Measurements from ENCODE around the gene TRPC4.

DNA sequence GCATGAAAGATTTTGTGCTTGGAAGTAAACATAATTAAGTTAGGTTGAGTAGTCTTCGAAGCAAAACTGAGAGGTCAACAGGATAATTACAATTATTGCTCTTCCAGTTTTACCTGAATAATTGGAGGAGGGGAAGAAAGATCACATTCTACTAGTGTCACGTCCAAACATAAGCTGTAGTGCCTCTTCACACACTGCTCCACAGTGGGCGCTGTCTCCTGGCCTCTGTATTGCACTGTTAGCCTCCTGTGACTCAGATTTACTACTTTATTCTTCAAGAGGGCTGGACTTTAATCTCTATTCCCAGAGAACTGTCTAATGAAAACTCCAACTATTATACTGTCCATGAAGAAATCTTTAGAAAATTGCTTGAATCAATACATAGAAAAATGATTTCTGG is 62.9 kb downstream of the TRPC4 start:
- TF ChIP-seq, protein P1, sequence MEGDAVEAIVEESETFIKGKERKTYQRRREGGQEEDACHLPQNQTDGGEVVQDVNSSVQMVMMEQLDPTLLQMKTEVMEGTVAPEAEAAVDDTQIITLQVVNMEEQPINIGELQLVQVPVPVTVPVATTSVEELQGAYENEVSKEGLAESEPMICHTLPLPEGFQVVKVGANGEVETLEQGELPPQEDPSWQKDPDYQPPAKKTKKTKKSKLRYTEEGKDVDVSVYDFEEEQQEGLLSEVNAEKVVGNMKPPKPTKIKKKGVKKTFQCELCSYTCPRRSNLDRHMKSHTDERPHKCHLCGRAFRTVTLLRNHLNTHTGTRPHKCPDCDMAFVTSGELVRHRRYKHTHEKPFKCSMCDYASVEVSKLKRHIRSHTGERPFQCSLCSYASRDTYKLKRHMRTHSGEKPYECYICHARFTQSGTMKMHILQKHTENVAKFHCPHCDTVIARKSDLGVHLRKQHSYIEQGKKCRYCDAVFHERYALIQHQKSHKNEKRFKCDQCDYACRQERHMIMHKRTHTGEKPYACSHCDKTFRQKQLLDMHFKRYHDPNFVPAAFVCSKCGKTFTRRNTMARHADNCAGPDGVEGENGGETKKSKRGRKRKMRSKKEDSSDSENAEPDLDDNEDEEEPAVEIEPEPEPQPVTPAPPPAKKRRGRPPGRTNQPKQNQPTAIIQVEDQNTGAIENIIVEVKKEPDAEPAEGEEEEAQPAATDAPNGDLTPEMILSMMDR (conservative IDR thresholded peaks at IDR 0.05; ENCODE audit: low read length), result peak; percentile 34; the same call in 1 of the 2 replicates
- TF ChIP-seq EZH2phosphoT487 (IDR thresholded peaks at IDR 0.05; ENCODE audit: borderline replicate concordance, low read depth, low read length), result no peak

Measured in OCI-LY7 (cell line).